Measurements from ENCODE around the gene SENP5.
A peak's percentile ranks its signal among the peaks of the same experiment; 100 is the strongest.
"Not testable (repeated sequence)": the region's sequence is repeated elsewhere in the genome, so short reads cannot be mapped to it uniquely, and the experiment has no call there.

The SENP5 gene

GRCh38 chr3:196938576-196938975, 70.9 kb downstream of the SENP5 start:
- DNase-seq (ENCODE audit: low read depth), result no peak
- no peak overlapping the region for H3K4me3 ChIP-seq (ENCODE audit: low read depth, low read length)
- no peak for TF ChIP-seq POLR2A (IDR thresholded peaks at IDR 0.05; ENCODE audit: extremely low read depth, insufficient read length)
- no peak for TF ChIP-seq CTCF (IDR thresholded peaks at IDR 0.05; ENCODE audit: low read depth, low read length)
- no peak for TF ChIP-seq MYC (IDR thresholded peaks at IDR 0.05; ENCODE audit: low read depth, low read length)
- TF ChIP-seq MAX (IDR thresholded peaks at IDR 0.05; ENCODE audit: low read depth, low read length), result no peak

- peak; percentile 80 for DNase-seq (ENCODE audit: low read depth)
- TF ChIP-seq MYC (IDR thresholded peaks at IDR 0.05; ENCODE audit: low read depth, low read length) (peak; percentile 26; the same call in 1 of the 2 replicates), MAX (IDR thresholded peaks at IDR 0.05; ENCODE audit: low read depth, low read length) (no peak), POLR2A (IDR thresholded peaks at IDR 0.05; ENCODE audit: extremely low read depth, insufficient read length) (no peak), CTCF (IDR thresholded peaks at IDR 0.05; ENCODE audit: low read depth, low read length) (no peak)
- peak overlapping the region; percentile 97 for H3K4me3 ChIP-seq (ENCODE audit: low read depth, low read length)
Measured at GRCh38 chr3:196941729-196942225, 74.1 kb downstream of the SENP5 start.

- DNase-seq (ENCODE audit: low read depth), result peak; percentile 99
- H3K4me3 ChIP-seq (ENCODE audit: low read depth, low read length), result peak within 1 kb of the TSS; percentile 97
- TF ChIP-seq MAX (IDR thresholded peaks at IDR 0.05; ENCODE audit: low read depth, low read length), result peak; percentile 96
- TF ChIP-seq POLR2A (IDR thresholded peaks at IDR 0.05; ENCODE audit: extremely low read depth, insufficient read length), result peak; percentile 89
- TF ChIP-seq CTCF (IDR thresholded peaks at IDR 0.05; ENCODE audit: low read depth, low read length), result peak; percentile 48
- peak; percentile 99 for TF ChIP-seq MYC (IDR thresholded peaks at IDR 0.05; ENCODE audit: low read depth, low read length)
Measured at GRCh38 chr3:196942226-196942914, 74.7 kb downstream of the SENP5 start, which contains the start of gene NCBP2. TSS of gene NCBP2 (minus strand) at chr3:196942528. CDS start at chr3:196942503, 25 bp downstream.

- TF ChIP-seq MAX (IDR thresholded peaks at IDR 0.05; ENCODE audit: low read depth, low read length) (no peak), MYC (IDR thresholded peaks at IDR 0.05; ENCODE audit: low read depth, low read length) (no peak), CTCF (IDR thresholded peaks at IDR 0.05; ENCODE audit: low read depth, low read length) (no peak), POLR2A (IDR thresholded peaks at IDR 0.05; ENCODE audit: extremely low read depth, insufficient read length) (no peak)
- DNase-seq (ENCODE audit: low read depth), result no peak
Measured at GRCh38 chr3:196942915-196943277, 75.2 kb downstream of the SENP5 start.

GRCh38 chr3:196944037-196944790, 76.5 kb downstream of the SENP5 start:
- not testable (repeated sequence) for DNase-seq (ENCODE audit: low read depth)
- peak overlapping the region; percentile 90 for H3K4me3 ChIP-seq (ENCODE audit: low read depth, low read length)

More at GRCh38 chr3:196942915-196943277, 75.2 kb downstream of the SENP5 start:
- peak overlapping the region; percentile 90 for H3K4me3 ChIP-seq (ENCODE audit: low read depth, low read length)
